ENCODE measurements around the gene CKS2.

DNA sequence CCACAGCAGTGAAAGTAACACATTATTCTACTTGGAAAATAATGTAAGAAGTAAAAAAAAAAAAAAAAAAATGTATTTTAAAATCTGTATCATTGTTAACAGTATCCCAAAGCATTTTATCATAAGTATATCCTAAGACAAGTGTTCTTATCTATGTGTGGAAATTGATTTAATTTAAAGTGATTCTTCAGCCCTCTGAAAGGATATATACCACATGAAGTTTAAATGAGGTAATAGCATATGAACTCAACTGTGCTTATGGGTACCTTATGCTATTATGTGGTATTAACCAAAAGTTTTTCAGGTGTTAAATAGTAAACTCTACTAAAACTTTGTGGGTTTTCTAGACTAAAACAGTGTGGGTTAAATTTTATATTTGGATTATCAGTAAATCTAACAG is 4.5 kb downstream of the CKS2 start:
- TF ChIP-seq, protein P1, sequence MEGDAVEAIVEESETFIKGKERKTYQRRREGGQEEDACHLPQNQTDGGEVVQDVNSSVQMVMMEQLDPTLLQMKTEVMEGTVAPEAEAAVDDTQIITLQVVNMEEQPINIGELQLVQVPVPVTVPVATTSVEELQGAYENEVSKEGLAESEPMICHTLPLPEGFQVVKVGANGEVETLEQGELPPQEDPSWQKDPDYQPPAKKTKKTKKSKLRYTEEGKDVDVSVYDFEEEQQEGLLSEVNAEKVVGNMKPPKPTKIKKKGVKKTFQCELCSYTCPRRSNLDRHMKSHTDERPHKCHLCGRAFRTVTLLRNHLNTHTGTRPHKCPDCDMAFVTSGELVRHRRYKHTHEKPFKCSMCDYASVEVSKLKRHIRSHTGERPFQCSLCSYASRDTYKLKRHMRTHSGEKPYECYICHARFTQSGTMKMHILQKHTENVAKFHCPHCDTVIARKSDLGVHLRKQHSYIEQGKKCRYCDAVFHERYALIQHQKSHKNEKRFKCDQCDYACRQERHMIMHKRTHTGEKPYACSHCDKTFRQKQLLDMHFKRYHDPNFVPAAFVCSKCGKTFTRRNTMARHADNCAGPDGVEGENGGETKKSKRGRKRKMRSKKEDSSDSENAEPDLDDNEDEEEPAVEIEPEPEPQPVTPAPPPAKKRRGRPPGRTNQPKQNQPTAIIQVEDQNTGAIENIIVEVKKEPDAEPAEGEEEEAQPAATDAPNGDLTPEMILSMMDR (IDR thresholded peaks at IDR 0.05; ENCODE audit: control extremely low read depth in 1 of 3, insufficient read depth in 1 of 3, low read depth in 1 of 3, low read length in 3 of 3) = no peak
- TF ChIP-seq POLR2A (IDR thresholded peaks at IDR 0.05; ENCODE audit: control extremely low read depth in 1 of 2, low read depth in 2 of 2, low read length in 2 of 2) (no peak), GABPA (IDR thresholded peaks at IDR 0.05; ENCODE audit: borderline replicate concordance, insufficient read depth, low read length) (no peak), SP1 (IDR thresholded peaks at IDR 0.05; ENCODE audit: low read depth, low read length) (no peak), HDAC6 (IDR thresholded peaks at IDR 0.05; ENCODE audit: low read depth, low read length) (no peak), CEBPB (IDR thresholded peaks at IDR 0.05; ENCODE audit: low read depth, low read length) (no peak), HDAC2 (IDR thresholded peaks at IDR 0.05; ENCODE audit: borderline replicate concordance in 1 of 2, low read depth in 2 of 2, low read length in 2 of 2) (no peak), KDM1A (IDR thresholded peaks at IDR 0.05; ENCODE audit: borderline replicate concordance, low read length) (no peak), EGR1 (IDR thresholded peaks at IDR 0.05; ENCODE audit: borderline replicate concordance, low read depth, low read length) (no peak), SIN3A (conservative IDR thresholded peaks at IDR 0.05 in 1 of 2, IDR thresholded peaks at IDR 0.05 in 1 of 2; ENCODE audit: low read depth in 1 of 2, low read length in 2 of 2) (no peak), RFX5 (IDR thresholded peaks at IDR 0.05; ENCODE audit: borderline replicate concordance, low read depth, low read length) (no peak), ASH2L (IDR thresholded peaks at IDR 0.05; ENCODE audit: low read length) (no peak), RNF2 (IDR thresholded peaks at IDR 0.05; ENCODE audit: borderline replicate concordance, low read depth, low read length, missing control alignments, poor library complexity, severe bottlenecking) (no peak), CBX8 (IDR thresholded peaks at IDR 0.05; ENCODE audit: borderline replicate concordance, low read depth, low read length) (no peak)

Measured in H1 (cell line).